ENCODE data around the gene VLDLR. TPM values are rescaled to one million over a fixed set of nuclear protein-coding genes. Genes with fewer than 3 reads are reported as not detected.

The VLDLR gene
- total and polyA plus RNA-seq, 8 donors: 19.8 to 32.7 (median 25.9) TPM

DNA sequence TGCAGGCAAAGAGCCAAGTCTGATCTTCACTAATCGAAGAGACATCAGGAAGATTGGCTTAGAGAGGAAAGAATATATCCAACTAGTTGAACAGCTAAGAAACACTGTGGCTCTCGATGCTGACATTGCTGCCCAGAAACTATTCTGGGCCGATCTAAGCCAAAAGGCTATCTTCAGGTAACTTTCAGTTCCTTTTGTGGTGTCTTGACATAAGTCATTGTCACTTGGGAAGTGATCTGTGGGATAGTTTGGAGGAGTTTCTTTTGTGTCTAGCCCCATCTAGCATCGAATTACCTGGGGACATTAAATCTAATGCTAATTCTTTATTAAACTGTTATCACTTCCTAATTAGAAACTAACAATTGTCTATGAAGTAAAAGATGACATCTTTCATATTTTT lies 24.0 kb downstream of the VLDLR start:
- H3K27ac ChIP-seq: no peak overlapping the region
- intact Hi-C loops (cut with DNase I): no loop called here
- H3K36me3 ChIP-seq: peaks cover 0 to 72% of the 10 kb centered on the region in 2 donors
- no peaks in the 10 kb centered on the region for H3K9me3 ChIP-seq
- no peak overlapping the region for H3K4me3 ChIP-seq
- TF ChIP-seq, protein P1, sequence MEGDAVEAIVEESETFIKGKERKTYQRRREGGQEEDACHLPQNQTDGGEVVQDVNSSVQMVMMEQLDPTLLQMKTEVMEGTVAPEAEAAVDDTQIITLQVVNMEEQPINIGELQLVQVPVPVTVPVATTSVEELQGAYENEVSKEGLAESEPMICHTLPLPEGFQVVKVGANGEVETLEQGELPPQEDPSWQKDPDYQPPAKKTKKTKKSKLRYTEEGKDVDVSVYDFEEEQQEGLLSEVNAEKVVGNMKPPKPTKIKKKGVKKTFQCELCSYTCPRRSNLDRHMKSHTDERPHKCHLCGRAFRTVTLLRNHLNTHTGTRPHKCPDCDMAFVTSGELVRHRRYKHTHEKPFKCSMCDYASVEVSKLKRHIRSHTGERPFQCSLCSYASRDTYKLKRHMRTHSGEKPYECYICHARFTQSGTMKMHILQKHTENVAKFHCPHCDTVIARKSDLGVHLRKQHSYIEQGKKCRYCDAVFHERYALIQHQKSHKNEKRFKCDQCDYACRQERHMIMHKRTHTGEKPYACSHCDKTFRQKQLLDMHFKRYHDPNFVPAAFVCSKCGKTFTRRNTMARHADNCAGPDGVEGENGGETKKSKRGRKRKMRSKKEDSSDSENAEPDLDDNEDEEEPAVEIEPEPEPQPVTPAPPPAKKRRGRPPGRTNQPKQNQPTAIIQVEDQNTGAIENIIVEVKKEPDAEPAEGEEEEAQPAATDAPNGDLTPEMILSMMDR (IDR thresholded peaks at IDR 0.05): no peak
- DNase-seq: no peak
- no peaks in the 10 kb centered on the region for H3K4me1 ChIP-seq
- ATAC-seq: no peak
- H3K27me3 ChIP-seq: no peaks in the 10 kb centered on the region

DNA sequence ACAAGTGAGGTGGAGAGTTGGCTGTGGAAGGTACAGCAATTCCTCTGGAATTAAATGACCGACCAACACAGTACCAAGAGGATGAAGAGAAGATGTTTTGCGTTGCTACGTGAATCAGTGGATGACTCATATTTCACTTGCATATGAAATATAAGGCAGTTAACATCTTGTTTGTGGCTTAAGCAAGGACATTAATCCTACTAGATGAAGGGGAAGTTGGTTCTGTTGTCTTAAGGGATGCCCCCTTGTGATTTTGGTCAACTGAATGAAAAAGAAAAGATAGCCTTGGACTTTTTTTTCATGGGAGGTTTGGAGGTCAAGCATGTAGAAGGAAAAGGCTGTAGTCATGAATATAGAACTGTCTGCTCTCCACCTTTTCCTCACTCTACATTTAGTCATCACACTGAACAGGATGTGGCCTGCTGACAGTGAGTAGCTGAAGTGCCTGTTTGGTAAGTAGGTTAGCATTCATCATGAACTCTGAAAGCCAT lies 33.9 kb downstream of the VLDLR start:
- H3K9me3 ChIP-seq: no peaks in the 10 kb centered on the region
- TF ChIP-seq, protein P1 (IDR thresholded peaks at IDR 0.05): no peak
- no peak overlapping the region for H3K27ac ChIP-seq
- DNase-seq: no peak
- no peaks in the 10 kb centered on the region for H3K27me3 ChIP-seq
- H3K36me3 ChIP-seq: peaks cover 0 to 21% of the 10 kb centered on the region in 2 donors
- no peaks in the 10 kb centered on the region for H3K4me1 ChIP-seq
- H3K4me3 ChIP-seq: no peak overlapping the region
- intact Hi-C loops (cut with DNase I): no loop called here
- ATAC-seq: peak; percentile 71

DNA sequence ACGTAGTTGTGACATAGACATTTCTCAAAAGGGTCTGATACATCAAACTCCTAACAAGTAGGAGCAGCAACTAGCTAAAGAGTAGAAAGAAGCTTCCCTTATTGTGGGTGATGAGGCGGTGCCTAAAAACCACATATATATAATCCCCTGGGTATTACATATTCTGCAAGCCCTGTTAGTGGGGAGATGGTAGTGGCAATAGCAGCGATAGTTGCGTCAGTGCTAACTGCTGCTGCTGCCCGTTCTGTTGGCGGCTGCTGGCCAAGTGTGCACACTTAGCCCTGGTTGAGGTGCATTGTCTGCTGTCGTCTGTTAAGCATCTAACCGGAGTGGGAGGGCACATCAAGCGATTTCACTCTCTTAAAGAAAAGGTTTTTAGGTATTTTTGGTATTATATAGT lies 35.8 kb downstream of the VLDLR start:
- intact Hi-C loops (cut with DNase I): no loop called here
- Histone ChIP-seq H3K4me1 (no peaks in the 10 kb centered on the region), H3K36me3 (peaks cover 0 to 12% of the 10 kb centered on the region in 2 donors), H3K27ac (no peak overlapping the region), H3K9me3 (no peaks in the 10 kb centered on the region), H3K27me3 (no peaks in the 10 kb centered on the region), H3K4me3 (no peak overlapping the region)
- TF ChIP-seq, protein P1 (IDR thresholded peaks at IDR 0.05): no peak
- ATAC-seq (no peak), DNase-seq (no peak)

DNA sequence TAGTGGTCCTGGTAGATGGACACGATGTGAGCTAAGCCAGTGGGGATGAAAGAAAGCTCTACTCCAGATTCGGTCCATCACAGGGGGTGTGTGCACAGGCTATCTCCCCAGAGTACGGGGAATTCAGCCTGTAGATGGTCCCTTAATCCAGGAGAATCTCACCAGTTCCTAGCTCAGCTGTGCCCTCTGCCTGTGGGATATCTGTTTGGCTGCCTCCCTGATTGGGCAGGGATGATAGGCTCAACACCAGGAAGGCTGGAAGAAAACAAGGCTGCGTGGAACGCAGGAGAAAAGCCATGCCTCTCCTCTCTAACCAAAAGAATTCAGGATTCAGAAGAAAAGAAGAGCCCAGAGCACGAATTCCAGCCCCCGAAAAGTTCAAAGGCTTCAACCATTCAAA lies 40.9 kb downstream of the VLDLR start:
- no peak overlapping the region for H3K27ac ChIP-seq
- no peak for DNase-seq
- TF ChIP-seq, protein P1 (IDR thresholded peaks at IDR 0.05): no peak
- ATAC-seq: no peak
- no peaks in the 10 kb centered on the region for H3K27me3 ChIP-seq
- intact Hi-C loops (cut with DNase I): no loop called here
- H3K36me3 ChIP-seq: no peaks in the 10 kb centered on the region
- H3K9me3 ChIP-seq: no peaks in the 10 kb centered on the region
- no peak overlapping the region for H3K4me3 ChIP-seq
- no peaks in the 10 kb centered on the region for H3K4me1 ChIP-seq

DNA sequence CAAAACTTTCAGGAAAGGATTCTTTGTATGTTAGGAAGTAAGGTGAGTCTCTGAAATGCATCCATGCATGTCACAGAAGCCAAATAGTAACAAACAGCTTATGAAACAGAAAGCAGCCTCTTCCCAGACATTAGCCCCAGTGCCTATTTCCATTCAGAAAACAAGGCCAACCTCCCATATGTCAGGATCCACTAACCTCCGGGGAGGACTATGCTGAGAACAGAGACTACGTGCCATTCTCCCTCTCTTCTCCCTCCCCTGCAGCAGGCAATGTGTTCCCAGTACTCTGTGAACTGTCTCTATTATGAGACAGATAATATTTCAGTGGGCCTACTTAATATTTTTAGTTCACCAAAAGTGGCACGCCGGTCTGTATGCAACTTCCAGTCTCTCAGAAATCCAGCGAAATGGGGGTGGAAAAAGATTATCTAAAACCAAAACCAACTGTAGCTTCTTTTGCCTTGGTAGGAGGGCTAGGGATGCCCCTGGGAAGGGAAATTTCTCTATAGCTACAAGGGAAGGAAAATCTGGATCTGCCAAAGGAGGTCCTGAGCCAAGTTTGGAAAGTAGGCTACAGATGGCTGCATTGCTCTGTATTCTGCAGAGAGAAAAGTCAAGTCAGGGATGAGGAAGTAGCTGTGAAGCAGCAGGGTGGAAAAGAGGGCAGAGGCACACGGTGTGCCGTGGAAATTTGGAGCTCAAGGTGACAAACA lies 42.0 kb downstream of the VLDLR start:
- Histone ChIP-seq H3K27ac (no peak overlapping the region), H3K36me3 (no peaks in the 10 kb centered on the region), H3K4me3 (no peak overlapping the region), H3K4me1 (no peaks in the 10 kb centered on the region), H3K27me3 (no peaks in the 10 kb centered on the region), H3K9me3 (no peaks in the 10 kb centered on the region)
- ATAC-seq (no peak), DNase-seq (peak in 1 of 4 donors; percentile 16)
- intact Hi-C loops (cut with DNase I): no loop called here
- TF ChIP-seq, protein P1 (IDR thresholded peaks at IDR 0.05): no peak
